Measurements from ENCODE around the gene ZCCHC24. TPM values are rescaled to one million over a fixed set of nuclear protein-coding genes. Genes with fewer than 3 reads are reported as not detected.
A peak's percentile ranks its signal among the peaks of the same experiment; 100 is the strongest.

ZCCHC24 gene
- total and polyA plus RNA-seq, 2 donors from 2014 or later, result 8.4 to 21.3 TPM

DNA sequence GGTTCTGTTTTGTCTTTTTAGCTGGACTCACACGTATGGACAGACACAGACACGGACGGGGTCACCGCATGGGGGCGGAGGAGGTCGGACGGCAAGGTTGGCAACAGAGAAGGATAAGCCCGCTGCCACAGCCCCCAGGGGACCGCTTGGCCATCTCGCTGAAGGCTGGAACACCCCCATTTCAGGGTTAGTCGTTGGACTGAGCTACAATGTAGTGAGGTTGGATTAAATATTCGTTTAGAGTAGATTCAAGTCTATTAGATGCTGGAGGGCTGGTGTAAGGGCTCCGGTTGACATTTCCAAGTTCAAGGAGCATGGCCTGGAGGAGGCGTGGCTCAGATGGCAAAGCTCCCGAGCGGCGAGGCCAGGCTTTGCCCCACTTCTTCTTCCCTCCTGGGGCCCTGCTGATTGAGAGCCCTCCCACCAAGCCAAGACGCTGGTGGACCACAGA, 62.9 kb downstream of the ZCCHC24 start:
- H3K27me3 ChIP-seq (ENCODE audit: control insufficient read depth, insufficient read depth, low read length), result no peaks in the 10 kb centered on the region
- no peaks in the 10 kb centered on the region for H3K36me3 ChIP-seq (ENCODE audit: control insufficient read depth in 2 of 3, insufficient read depth in 3 of 3, low read length in 3 of 3)
- H3K4me1 ChIP-seq (ENCODE audit: control insufficient read depth in 2 of 3, insufficient read depth in 2 of 3, low read depth in 1 of 3, low read length in 3 of 3), result peaks cover 0 to 11% (median 0%) of the 10 kb centered on the region in 3 donors
- TF ChIP-seq, protein P1, sequence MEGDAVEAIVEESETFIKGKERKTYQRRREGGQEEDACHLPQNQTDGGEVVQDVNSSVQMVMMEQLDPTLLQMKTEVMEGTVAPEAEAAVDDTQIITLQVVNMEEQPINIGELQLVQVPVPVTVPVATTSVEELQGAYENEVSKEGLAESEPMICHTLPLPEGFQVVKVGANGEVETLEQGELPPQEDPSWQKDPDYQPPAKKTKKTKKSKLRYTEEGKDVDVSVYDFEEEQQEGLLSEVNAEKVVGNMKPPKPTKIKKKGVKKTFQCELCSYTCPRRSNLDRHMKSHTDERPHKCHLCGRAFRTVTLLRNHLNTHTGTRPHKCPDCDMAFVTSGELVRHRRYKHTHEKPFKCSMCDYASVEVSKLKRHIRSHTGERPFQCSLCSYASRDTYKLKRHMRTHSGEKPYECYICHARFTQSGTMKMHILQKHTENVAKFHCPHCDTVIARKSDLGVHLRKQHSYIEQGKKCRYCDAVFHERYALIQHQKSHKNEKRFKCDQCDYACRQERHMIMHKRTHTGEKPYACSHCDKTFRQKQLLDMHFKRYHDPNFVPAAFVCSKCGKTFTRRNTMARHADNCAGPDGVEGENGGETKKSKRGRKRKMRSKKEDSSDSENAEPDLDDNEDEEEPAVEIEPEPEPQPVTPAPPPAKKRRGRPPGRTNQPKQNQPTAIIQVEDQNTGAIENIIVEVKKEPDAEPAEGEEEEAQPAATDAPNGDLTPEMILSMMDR (IDR thresholded peaks at IDR 0.05; ENCODE audit: borderline replicate concordance, extremely low read depth, insufficient read depth), result no peak
- no peak overlapping the region for H3K9ac ChIP-seq (ENCODE audit: low read length in 3 of 3)
- intact Hi-C loops (cut with DNase I), result no loop called here
- DNase-seq, result peak in 2 of 5 donors; percentile 34 to 67
- no peak for FAIRE-seq
- H3K4me3 ChIP-seq (ENCODE audit: low read length in 3 of 3), result no peak overlapping the region
- H3K27ac ChIP-seq (ENCODE audit: low read depth in 2 of 2, low read length in 2 of 2), result no peak overlapping the region
- no peaks in the 10 kb centered on the region for H3K9me3 ChIP-seq (ENCODE audit: control insufficient read depth in 2 of 3, insufficient read depth in 1 of 3, low read length in 3 of 3)

DNA sequence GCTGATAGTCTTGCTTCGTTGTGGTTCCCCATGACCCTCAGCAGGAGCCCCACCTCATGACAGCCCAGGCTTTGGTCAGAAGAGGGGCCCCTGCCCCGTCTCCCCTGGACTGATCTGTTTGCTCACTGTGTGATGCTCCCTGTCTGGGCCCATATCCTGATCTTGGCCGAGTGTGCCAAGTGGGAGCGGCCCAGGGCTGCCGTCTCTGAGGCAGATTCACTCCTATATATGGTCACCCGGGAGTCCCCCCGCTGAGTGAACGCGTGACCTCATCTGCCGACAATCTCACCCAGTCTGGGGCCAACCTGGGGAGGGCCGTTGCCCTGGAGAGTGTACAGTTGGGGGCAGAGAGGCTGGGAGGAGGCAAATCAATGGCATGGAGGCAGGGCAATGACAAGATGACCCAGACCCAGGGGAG, 63.6 kb downstream of the ZCCHC24 start:
- TF ChIP-seq, protein P1 (IDR thresholded peaks at IDR 0.05; ENCODE audit: borderline replicate concordance, extremely low read depth, insufficient read depth), result no peak
- Histone ChIP-seq H3K36me3 (ENCODE audit: control insufficient read depth in 2 of 3, insufficient read depth in 3 of 3, low read length in 3 of 3) (no peaks in the 10 kb centered on the region), H3K4me3 (ENCODE audit: low read length in 3 of 3) (no peak overlapping the region), H3K9me3 (ENCODE audit: control insufficient read depth in 2 of 3, insufficient read depth in 1 of 3, low read length in 3 of 3) (no peaks in the 10 kb centered on the region), H3K9ac (ENCODE audit: low read length in 3 of 3) (no peak overlapping the region), H3K4me1 (ENCODE audit: control insufficient read depth in 2 of 3, insufficient read depth in 2 of 3, low read depth in 1 of 3, low read length in 3 of 3) (peaks cover 0 to 11% (median 0%) of the 10 kb centered on the region in 3 donors), H3K27ac (ENCODE audit: low read depth in 2 of 2, low read length in 2 of 2) (no peak overlapping the region), H3K27me3 (ENCODE audit: control insufficient read depth, insufficient read depth, low read length) (no peaks in the 10 kb centered on the region)
- FAIRE-seq, result no peak
- intact Hi-C loops (cut with DNase I), result no loop called here
- DNase-seq, result peak in 2 of 5 donors; percentile 55 to 85

DNA sequence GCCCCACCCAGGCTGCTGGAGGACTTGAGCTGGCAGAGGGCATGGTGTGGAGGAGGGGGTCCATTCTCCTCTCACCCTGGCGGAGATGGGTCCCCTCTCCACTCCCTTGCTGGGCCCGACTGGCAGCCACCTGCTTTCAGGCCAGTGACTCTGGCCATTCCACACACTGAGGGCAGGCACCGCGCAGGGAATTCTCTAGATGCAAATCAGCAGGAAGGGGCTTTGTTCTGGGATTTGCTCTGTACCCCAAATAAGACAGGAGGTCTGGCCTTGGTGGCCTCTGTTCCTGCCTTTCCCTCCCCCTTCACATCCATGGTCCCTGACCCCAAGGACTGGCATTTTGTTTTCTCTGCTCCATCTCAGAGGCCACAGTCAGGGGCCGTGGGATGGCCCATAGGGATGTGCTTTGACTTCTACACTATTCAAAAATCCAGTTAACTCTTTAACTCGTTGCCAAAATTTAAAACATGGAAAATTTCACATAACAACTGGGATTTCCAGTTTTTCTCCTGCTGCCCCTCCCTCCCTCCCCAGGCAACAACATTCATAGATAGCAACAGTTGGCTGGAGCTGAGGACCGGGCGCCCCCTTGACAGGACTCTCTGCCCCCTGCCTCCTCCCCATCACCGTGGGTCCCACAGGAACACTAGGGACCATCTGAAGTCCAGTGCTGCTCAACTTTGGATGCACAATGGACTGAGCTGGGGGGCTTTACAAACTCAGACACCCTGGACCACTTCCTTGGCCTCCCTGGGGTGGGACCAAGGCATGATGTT, 64.3 kb downstream of the ZCCHC24 start:
- TF ChIP-seq, protein P1 (IDR thresholded peaks at IDR 0.05; ENCODE audit: borderline replicate concordance, extremely low read depth, insufficient read depth), result no peak
- Histone ChIP-seq H3K36me3 (ENCODE audit: control insufficient read depth in 2 of 3, insufficient read depth in 3 of 3, low read length in 3 of 3) (no peaks in the 10 kb centered on the region), H3K27ac (ENCODE audit: low read depth in 2 of 2, low read length in 2 of 2) (no peak overlapping the region), H3K9ac (ENCODE audit: low read length in 3 of 3) (no peak overlapping the region), H3K4me3 (ENCODE audit: low read length in 3 of 3) (no peak overlapping the region), H3K27me3 (ENCODE audit: control insufficient read depth, insufficient read depth, low read length) (no peaks in the 10 kb centered on the region), H3K9me3 (ENCODE audit: control insufficient read depth in 2 of 3, insufficient read depth in 1 of 3, low read length in 3 of 3) (no peaks in the 10 kb centered on the region), H3K4me1 (ENCODE audit: control insufficient read depth in 2 of 3, insufficient read depth in 2 of 3, low read depth in 1 of 3, low read length in 3 of 3) (peaks cover 0 to 11% (median 0%) of the 10 kb centered on the region in 3 donors)
- intact Hi-C loops (cut with DNase I), result no loop called here
- FAIRE-seq (no peak), DNase-seq (peak in 2 of 5 donors; percentile 49 to 66)

All from kidney (tissue), 14 donors.